HepG2 (cell line): ENCODE results near the gene ABCC1. TPM values are rescaled to one million over a fixed set of nuclear protein-coding genes. Genes with fewer than 3 reads are reported as not detected.
A peak's percentile ranks its signal among the peaks of the same experiment; 100 is the strongest.

Source experiments
- AKAP8 ChIP-seq: sonication (generic); formaldehyde crosslinking; IDR thresholded peaks from 2 replicates; pipeline ENCODE4 v1.5.1; 2020; ENCODE audit warnings: mild to moderate bottlenecking, missing genetic modification reagents
- BRD4 ChIP-seq: sonication (generic); formaldehyde crosslinking; IDR thresholded peaks from 2 replicates; pipeline ENCODE4 v1.4.0; 2020; ENCODE audit warnings: missing genetic modification reagents
- KDM3A ChIP-seq: IDR thresholded peaks from 2 replicates; pipeline ENCODE4 v1.6.1; 2018; ENCODE audit warnings: low read depth, missing compliant biosample characterization
- PTBP1 ChIP-seq: fragments of 200-400 bp; formaldehyde crosslinking; IDR thresholded peaks from 2 replicates; pipeline ENCODE4 v1.6.1; 2018; ENCODE audit warnings: low read length, low read depth; ENCODE audit not compliant: poor library complexity, severe bottlenecking
- XRCC5 ChIP-seq: fragments of 200-400 bp; formaldehyde crosslinking; optimal IDR thresholded peaks from 2 replicates; pipeline ENCODE3; 2017; ENCODE audit warnings: mild to moderate bottlenecking, low read length
- ZFY ChIP-seq: sonication (generic); formaldehyde crosslinking; IDR thresholded peaks from 2 replicates; pipeline ENCODE4 v1.4.0; 2020; ENCODE audit warnings: missing genetic modification reagents
- ZKSCAN8 ChIP-seq: IDR thresholded peaks from 2 replicates; pipeline ENCODE4 v1.6.1; 2016; ENCODE audit warnings: borderline replicate concordance, missing genetic modification reagents, missing compliant biosample characterization
- ZNF230 ChIP-seq: sonication (generic); formaldehyde crosslinking; IDR thresholded peaks from 2 replicates; pipeline ENCODE4 v1.4.0; 2020; ENCODE audit warnings: mild to moderate bottlenecking, missing genetic modification reagents
- ZNF382 ChIP-seq: sonication (generic); formaldehyde crosslinking; IDR thresholded peaks from 2 replicates; pipeline ENCODE4 v1.5.0; 2020; ENCODE audit warnings: missing genetic modification reagents, mild to moderate bottlenecking, borderline replicate concordance
- ZNF552 ChIP-seq: sonication (generic); formaldehyde crosslinking; IDR thresholded peaks from 2 replicates; pipeline ENCODE4 v1.9.0; 2022; ENCODE audit warnings: missing genetic modification reagents, mild to moderate bottlenecking, borderline replicate concordance
- ZNF556 ChIP-seq: sonication (generic); formaldehyde crosslinking; IDR thresholded peaks from 2 replicates; pipeline ENCODE4 v1.4.0; 2020; ENCODE audit warnings: mild to moderate bottlenecking, missing genetic modification reagents, borderline replicate concordance
- ZNF883 ChIP-seq: sonication (generic); formaldehyde crosslinking; IDR thresholded peaks from 2 replicates; pipeline ENCODE4 v1.5.1; 2020; ENCODE audit warnings: mild to moderate bottlenecking, missing genetic modification reagents; ENCODE audit errors: not compliant biosample characterization
- polyA plus RNA-seq, 8 experiments: library from polyadenylated mRNA; depleted of rRNA in 3 of 8; stranded (reverse) in 7 of 8; unstranded in 1 of 8; fragments of >200 nt; fragmentation: Illumina TruSeq in 4 of 8; extraction: Trizol in 4 of 8; gene quantifications; 2 replicates each; pipeline versions ENCODE4 v1.2.1 to v1.2.3, GENCODE V29; 2011 to 2016; ENCODE audit warnings: low read depth in 4 of 8, missing spikeins in 1 of 8, mixed read lengths in 1 of 8; ENCODE audit not compliant: insufficient read depth in 1 of 8
- total RNA-seq, 5 experiments: library from RNA; depleted of rRNA; stranded (reverse); fragments of >200 nt; fragmentation: Illumina TruSeq; extraction: Trizol; gene quantifications; 2 replicates each; pipeline ENCODE4 v1.2.3, GENCODE V29; 2016; ENCODE audit warnings: low read depth in 1 of 5
- TF ChIP-seq, protein P1 (sequence below): sonication (generic); formaldehyde crosslinking; IDR thresholded peaks from 2 replicates; pipeline ENCODE4 v1.9.0; 2022; ENCODE audit warnings: missing genetic modification reagents, mild to moderate bottlenecking, borderline replicate concordance
- TF ChIP-seq, protein P2 (sequence below): sonication (generic); formaldehyde crosslinking; IDR thresholded peaks from 2 replicates; pipeline ENCODE4 v1.4.0; 2020; ENCODE audit warnings: low read depth, mild to moderate bottlenecking, missing genetic modification reagents
- TF ChIP-seq, protein P3 (sequence below): sonication (generic); formaldehyde crosslinking; IDR thresholded peaks from 2 replicates; pipeline ENCODE4 v1.8.1; 2023; ENCODE audit warnings: mild to moderate bottlenecking, missing genetic modification reagents

Gene ABCC1
- total and polyA plus RNA-seq, 2 of the 13 experiments (the other 11 are each of a cell fraction or from before 2014, with no cell fraction given): 13.0 to 30.6 TPM

GRCh38 chr16:16150117-16150877 lies 200.9 kb downstream of the ABCC1 start (continued):
- TF ChIP-seq PTBP1: peak; percentile 70
- peak; percentile 77 for TF ChIP-seq ZNF552 (CRISPR knock-in tag)
- no peak for TF ChIP-seq ZNF382 (CRISPR knock-in tag)
- 0 out of 2 replicates have a peak, but pooled peaks have one; percentile 19 for TF ChIP-seq KDM3A
- no peak for TF ChIP-seq ZKSCAN8 (CRISPR knock-in tag)
- TF ChIP-seq XRCC5: peak; percentile 11
- TF ChIP-seq, protein P1, sequence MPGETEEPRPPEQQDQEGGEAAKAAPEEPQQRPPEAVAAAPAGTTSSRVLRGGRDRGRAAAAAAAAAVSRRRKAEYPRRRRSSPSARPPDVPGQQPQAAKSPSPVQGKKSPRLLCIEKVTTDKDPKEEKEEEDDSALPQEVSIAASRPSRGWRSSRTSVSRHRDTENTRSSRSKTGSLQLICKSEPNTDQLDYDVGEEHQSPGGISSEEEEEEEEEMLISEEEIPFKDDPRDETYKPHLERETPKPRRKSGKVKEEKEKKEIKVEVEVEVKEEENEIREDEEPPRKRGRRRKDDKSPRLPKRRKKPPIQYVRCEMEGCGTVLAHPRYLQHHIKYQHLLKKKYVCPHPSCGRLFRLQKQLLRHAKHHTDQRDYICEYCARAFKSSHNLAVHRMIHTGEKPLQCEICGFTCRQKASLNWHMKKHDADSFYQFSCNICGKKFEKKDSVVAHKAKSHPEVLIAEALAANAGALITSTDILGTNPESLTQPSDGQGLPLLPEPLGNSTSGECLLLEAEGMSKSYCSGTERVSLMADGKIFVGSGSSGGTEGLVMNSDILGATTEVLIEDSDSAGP: peak; percentile 78; the same call in 1 of the 2 replicates
- peak; percentile 12; the same call in 1 of the 2 replicates for TF ChIP-seq ZFY (CRISPR knock-in tag)
- TF ChIP-seq AKAP8 (CRISPR knock-in tag): peak; percentile 64; the same call in 1 of the 2 replicates
- TF ChIP-seq BRD4 (CRISPR knock-in tag): peak; percentile 66; the same call in 1 of the 2 replicates
- TF ChIP-seq, protein P2, sequence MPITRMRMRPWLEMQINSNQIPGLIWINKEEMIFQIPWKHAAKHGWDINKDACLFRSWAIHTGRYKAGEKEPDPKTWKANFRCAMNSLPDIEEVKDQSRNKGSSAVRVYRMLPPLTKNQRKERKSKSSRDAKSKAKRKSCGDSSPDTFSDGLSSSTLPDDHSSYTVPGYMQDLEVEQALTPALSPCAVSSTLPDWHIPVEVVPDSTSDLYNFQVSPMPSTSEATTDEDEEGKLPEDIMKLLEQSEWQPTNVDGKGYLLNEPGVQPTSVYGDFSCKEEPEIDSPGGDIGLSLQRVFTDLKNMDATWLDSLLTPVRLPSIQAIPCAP (CRISPR knock-in tag): no peak; the same call in 1 of the 2 replicates
- peak; percentile 53 for TF ChIP-seq ZNF883 (CRISPR knock-in tag)
- TF ChIP-seq ZNF556: 0 out of 2 replicates have a peak, but pooled peaks have one; percentile 16
- peak; percentile 60 for TF ChIP-seq ZNF230
- TF ChIP-seq, protein P3, sequence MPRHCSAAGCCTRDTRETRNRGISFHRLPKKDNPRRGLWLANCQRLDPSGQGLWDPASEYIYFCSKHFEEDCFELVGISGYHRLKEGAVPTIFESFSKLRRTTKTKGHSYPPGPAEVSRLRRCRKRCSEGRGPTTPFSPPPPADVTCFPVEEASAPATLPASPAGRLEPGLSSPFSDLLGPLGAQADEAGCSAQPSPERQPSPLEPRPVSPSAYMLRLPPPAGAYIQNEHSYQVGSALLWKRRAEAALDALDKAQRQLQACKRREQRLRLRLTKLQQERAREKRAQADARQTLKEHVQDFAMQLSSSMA (CRISPR knock-in tag): no peak; the same call in 1 of the 2 replicates
